ENCODE results near the gene HOXC4.

Gene HOXC4

DNA sequence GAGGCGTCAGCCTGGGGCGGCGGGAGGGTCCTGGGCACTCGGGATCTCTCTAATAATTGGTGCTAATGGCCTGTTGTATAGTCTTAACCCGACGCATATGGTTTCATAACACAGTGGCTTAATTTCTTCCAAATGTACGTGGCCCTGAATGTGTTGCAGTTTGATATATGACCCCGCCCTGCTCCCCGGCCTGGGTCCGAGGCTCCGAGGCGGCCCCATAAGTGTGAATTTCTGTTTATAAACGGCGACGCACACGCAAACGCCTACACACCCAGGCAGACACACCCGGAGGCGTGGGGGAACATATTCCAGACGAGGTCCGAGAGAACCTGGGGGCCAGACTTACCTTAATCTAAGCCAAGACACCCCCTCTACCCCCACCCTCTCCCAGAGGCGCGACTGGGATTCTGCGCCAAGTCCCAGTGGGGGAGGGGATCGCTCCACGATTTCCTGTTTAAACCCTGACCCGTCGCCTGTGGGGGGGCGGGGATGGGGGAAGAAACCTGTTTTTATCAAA lies 35.1 kb upstream of the HOXC4 start (continued):
- no peak for TF ChIP-seq ZNF560 (tag by site-specific recombination; IDR thresholded peaks at IDR 0.05; ENCODE audit: borderline replicate concordance)
- no peak for TF ChIP-seq ZNF184 (tag by site-specific recombination; IDR thresholded peaks at IDR 0.05)
- no peak for TF ChIP-seq ZNF394 (tag by site-specific recombination; IDR thresholded peaks at IDR 0.05; ENCODE audit: borderline replicate concordance)
- no peak for TF ChIP-seq ZNF341 (tag by site-specific recombination; IDR thresholded peaks at IDR 0.05; ENCODE audit: low read depth)
- TF ChIP-seq, protein P1, sequence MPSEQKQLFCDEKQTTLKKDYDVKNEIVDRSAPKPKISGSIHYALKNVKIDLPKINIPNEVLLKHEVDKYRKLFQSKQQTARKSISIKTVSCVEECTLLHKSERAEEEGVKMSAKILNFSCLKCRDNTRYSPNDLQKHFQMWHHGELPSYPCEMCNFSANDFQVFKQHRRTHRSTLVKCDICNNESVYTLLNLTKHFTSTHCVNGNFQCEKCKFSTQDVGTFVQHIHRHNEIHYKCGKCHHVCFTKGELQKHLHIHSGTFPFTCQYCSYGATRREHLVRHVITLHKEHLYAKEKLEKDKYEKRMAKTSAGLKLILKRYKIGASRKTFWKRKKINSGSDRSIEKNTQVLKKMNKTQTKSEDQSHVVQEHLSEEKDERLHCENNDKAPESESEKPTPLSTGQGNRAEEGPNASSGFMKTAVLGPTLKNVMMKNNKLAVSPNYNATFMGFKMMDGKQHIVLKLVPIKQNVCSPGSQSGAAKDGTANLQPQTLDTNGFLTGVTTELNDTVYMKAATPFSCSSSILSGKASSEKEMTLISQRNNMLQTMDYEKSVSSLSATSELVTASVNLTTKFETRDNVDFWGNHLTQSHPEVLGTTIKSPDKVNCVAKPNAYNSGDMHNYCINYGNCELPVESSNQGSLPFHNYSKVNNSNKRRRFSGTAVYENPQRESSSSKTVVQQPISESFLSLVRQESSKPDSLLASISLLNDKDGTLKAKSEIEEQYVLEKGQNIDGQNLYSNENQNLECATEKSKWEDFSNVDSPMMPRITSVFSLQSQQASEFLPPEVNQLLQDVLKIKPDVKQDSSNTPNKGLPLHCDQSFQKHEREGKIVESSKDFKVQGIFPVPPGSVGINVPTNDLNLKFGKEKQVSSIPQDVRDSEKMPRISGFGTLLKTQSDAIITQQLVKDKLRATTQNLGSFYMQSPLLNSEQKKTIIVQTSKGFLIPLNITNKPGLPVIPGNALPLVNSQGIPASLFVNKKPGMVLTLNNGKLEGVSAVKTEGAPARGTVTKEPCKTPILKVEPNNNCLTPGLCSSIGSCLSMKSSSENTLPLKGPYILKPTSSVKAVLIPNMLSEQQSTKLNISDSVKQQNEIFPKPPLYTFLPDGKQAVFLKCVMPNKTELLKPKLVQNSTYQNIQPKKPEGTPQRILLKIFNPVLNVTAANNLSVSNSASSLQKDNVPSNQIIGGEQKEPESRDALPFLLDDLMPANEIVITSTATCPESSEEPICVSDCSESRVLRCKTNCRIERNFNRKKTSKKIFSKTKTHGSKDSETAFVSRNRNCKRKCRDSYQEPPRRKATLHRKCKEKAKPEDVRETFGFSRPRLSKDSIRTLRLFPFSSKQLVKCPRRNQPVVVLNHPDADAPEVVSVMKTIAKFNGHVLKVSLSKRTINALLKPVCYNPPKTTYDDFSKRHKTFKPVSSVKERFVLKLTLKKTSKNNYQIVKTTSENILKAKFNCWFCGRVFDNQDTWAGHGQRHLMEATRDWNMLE (tag by site-specific recombination; conservative IDR thresholded peaks at IDR 0.05; ENCODE audit: low read depth), result no peak
- no peak for TF ChIP-seq ZNF561 (tag by site-specific recombination; IDR thresholded peaks at IDR 0.05; ENCODE audit: borderline replicate concordance)
- TF ChIP-seq ZNF776 (tag by site-specific recombination; IDR thresholded peaks at IDR 0.05; ENCODE audit: borderline replicate concordance), result no peak
- TF ChIP-seq ZBTB21 (tag by site-specific recombination; IDR thresholded peaks at IDR 0.05), result no peak; the same call in 1 of the 2 replicates
- TF ChIP-seq ZBTB17 (tag by site-specific recombination; IDR thresholded peaks at IDR 0.05), result no peak; the same call in 1 of the 2 replicates
- TF ChIP-seq, protein P2, sequence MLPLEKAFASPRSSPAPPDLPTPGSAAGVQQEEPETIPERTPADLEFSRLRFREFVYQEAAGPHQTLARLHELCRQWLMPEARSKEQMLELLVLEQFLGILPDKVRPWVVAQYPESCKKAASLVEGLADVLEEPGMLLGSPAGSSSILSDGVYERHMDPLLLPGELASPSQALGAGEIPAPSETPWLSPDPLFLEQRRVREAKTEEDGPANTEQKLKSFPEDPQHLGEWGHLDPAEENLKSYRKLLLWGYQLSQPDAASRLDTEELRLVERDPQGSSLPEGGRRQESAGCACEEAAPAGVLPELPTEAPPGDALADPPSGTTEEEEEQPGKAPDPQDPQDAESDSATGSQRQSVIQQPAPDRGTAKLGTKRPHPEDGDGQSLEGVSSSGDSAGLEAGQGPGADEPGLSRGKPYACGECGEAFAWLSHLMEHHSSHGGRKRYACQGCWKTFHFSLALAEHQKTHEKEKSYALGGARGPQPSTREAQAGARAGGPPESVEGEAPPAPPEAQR (tag by site-specific recombination; IDR thresholded peaks at IDR 0.05), result no peak
- TF ChIP-seq EGR2 (tag by site-specific recombination; IDR thresholded peaks at IDR 0.05; ENCODE audit: low read depth), result peak; percentile 85
- TF ChIP-seq ZNF324 (tag by site-specific recombination; IDR thresholded peaks at IDR 0.05), result no peak
- TF ChIP-seq, protein P3, sequence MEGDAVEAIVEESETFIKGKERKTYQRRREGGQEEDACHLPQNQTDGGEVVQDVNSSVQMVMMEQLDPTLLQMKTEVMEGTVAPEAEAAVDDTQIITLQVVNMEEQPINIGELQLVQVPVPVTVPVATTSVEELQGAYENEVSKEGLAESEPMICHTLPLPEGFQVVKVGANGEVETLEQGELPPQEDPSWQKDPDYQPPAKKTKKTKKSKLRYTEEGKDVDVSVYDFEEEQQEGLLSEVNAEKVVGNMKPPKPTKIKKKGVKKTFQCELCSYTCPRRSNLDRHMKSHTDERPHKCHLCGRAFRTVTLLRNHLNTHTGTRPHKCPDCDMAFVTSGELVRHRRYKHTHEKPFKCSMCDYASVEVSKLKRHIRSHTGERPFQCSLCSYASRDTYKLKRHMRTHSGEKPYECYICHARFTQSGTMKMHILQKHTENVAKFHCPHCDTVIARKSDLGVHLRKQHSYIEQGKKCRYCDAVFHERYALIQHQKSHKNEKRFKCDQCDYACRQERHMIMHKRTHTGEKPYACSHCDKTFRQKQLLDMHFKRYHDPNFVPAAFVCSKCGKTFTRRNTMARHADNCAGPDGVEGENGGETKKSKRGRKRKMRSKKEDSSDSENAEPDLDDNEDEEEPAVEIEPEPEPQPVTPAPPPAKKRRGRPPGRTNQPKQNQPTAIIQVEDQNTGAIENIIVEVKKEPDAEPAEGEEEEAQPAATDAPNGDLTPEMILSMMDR (tag by site-specific recombination; IDR thresholded peaks at IDR 0.05), result no peak
- peak; percentile 4; the same call in 1 of the 2 replicates for TF ChIP-seq KLF8 (tag by site-specific recombination; IDR thresholded peaks at IDR 0.05)
- no peak for TF ChIP-seq ZNF701 (tag by site-specific recombination; IDR thresholded peaks at IDR 0.05)
- no peak for TF ChIP-seq ZNF837 (tag by site-specific recombination; IDR thresholded peaks at IDR 0.05)
- TF ChIP-seq, protein P4, sequence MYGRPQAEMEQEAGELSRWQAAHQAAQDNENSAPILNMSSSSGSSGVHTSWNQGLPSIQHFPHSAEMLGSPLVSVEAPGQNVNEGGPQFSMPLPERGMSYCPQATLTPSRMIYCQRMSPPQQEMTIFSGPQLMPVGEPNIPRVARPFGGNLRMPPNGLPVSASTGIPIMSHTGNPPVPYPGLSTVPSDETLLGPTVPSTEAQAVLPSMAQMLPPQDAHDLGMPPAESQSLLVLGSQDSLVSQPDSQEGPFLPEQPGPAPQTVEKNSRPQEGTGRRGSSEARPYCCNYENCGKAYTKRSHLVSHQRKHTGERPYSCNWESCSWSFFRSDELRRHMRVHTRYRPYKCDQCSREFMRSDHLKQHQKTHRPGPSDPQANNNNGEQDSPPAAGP (tag by site-specific recombination; IDR thresholded peaks at IDR 0.05), result peak; percentile 57
- no peak for TF ChIP-seq ZXDB (tag by site-specific recombination; IDR thresholded peaks at IDR 0.05)
- TF ChIP-seq ZNF621 (tag by site-specific recombination; IDR thresholded peaks at IDR 0.05), result no peak
- TF ChIP-seq ZNF350 (tag by site-specific recombination; IDR thresholded peaks at IDR 0.05), result no peak
- TF ChIP-seq GFI1B (tag by site-specific recombination; IDR thresholded peaks at IDR 0.05), result no peak
- TF ChIP-seq, protein P5, sequence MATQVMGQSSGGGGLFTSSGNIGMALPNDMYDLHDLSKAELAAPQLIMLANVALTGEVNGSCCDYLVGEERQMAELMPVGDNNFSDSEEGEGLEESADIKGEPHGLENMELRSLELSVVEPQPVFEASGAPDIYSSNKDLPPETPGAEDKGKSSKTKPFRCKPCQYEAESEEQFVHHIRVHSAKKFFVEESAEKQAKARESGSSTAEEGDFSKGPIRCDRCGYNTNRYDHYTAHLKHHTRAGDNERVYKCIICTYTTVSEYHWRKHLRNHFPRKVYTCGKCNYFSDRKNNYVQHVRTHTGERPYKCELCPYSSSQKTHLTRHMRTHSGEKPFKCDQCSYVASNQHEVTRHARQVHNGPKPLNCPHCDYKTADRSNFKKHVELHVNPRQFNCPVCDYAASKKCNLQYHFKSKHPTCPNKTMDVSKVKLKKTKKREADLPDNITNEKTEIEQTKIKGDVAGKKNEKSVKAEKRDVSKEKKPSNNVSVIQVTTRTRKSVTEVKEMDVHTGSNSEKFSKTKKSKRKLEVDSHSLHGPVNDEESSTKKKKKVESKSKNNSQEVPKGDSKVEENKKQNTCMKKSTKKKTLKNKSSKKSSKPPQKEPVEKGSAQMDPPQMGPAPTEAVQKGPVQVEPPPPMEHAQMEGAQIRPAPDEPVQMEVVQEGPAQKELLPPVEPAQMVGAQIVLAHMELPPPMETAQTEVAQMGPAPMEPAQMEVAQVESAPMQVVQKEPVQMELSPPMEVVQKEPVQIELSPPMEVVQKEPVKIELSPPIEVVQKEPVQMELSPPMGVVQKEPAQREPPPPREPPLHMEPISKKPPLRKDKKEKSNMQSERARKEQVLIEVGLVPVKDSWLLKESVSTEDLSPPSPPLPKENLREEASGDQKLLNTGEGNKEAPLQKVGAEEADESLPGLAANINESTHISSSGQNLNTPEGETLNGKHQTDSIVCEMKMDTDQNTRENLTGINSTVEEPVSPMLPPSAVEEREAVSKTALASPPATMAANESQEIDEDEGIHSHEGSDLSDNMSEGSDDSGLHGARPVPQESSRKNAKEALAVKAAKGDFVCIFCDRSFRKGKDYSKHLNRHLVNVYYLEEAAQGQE (tag by site-specific recombination; IDR thresholded peaks at IDR 0.05), result no peak
- peak; percentile 74 for TF ChIP-seq KLF1 (tag by site-specific recombination; IDR thresholded peaks at IDR 0.05)
- TF ChIP-seq ZNF175 (tag by site-specific recombination; IDR thresholded peaks at IDR 0.05), result no peak
- TF ChIP-seq HOXA7 (CRISPR knock-in tag; IDR thresholded peaks at IDR 0.05; ENCODE audit: borderline replicate concordance), result no peak
- no peak for TF ChIP-seq ZSCAN23 (tag by site-specific recombination; IDR thresholded peaks at IDR 0.05)
- TF ChIP-seq ZNF660 (tag by site-specific recombination; IDR thresholded peaks at IDR 0.05), result no peak
- TF ChIP-seq ZNF571 (tag by site-specific recombination; IDR thresholded peaks at IDR 0.05), result no peak
- TF ChIP-seq ZNF391 (tag by site-specific recombination; IDR thresholded peaks at IDR 0.05; ENCODE audit: borderline replicate concordance, low read depth), result no peak

Data from HEK293 (cell line).